ENCODE measurements around the gene NIT2. TPM values are rescaled to one million over a fixed set of nuclear protein-coding genes. Genes with fewer than 3 reads are reported as not detected.
A peak's percentile ranks its signal among the peaks of the same experiment; 100 is the strongest.

NIT2 gene
- polyA plus RNA-seq, 3 donors: 15.1 to 30.5 (median 24.6) TPM

GRCh38 chr3:100396967-100397366 is 62.4 kb downstream of the NIT2 start:
- Histone ChIP-seq H3K36me3 (replicated peaks in 1 of 2; ENCODE audit: control insufficient read depth in 1 of 2, insufficient read depth in 2 of 2, low read length in 2 of 2) (no peaks in the 10 kb centered on the region), H3K27me3 (ENCODE audit: control insufficient read depth in 2 of 2, insufficient read depth in 2 of 2, low read length in 2 of 2) (no peaks in the 10 kb centered on the region), H3K9me3 (replicated peaks in 1 of 2; ENCODE audit: control insufficient read depth in 1 of 2, insufficient read depth in 1 of 2, low read length in 2 of 2) (no peaks in the 10 kb centered on the region), H3K9ac (ENCODE audit: insufficient read depth, low read length, poor library complexity, severe bottlenecking) (no peak overlapping the region), H3K27ac (ENCODE audit: low read depth in 1 of 2, low read length in 2 of 2) (no peak overlapping the region), H3K4me3 (replicated peaks in 1 of 3; ENCODE audit: low read depth in 2 of 3, low read length in 3 of 3) (no peak overlapping the region), H3K79me2 (ENCODE audit: insufficient read depth, low read length) (peaks cover 88% of the 10 kb centered on the region), H3K4me2 (replicated peaks; ENCODE audit: extremely low read depth, low read length, poor library complexity, severe bottlenecking) (no peak overlapping the region), H2AFZ (ENCODE audit: insufficient read depth, low read depth, low read length, poor library complexity, severe bottlenecking) (no peak overlapping the region), H4K20me1 (ENCODE audit: insufficient read depth, low read length) (peaks cover 53% of the 10 kb centered on the region), H3K4me1 (ENCODE audit: control insufficient read depth in 1 of 2, insufficient read depth in 2 of 2, low read length in 2 of 2) (peaks cover 17 to 24% of the 10 kb centered on the region in 2 donors)
- Mint-ChIP-seq H3K4me1 (peaks cover 31% of the 10 kb centered on the region), H3K36me3 (peaks cover 3 to 23% of the 10 kb centered on the region in 2 donors), H3K4me3 (no peak overlapping the region), H3K27me3 (ENCODE audit: low read depth in 3 of 3) (peaks cover 0 to 2% (median 0%) of the 10 kb centered on the region in 3 donors), H3K27ac (no peak overlapping the region), H3K9me3 (peaks cover 0 to 3% (median 0%) of the 10 kb centered on the region in 7 donors)
- intact Hi-C loops (cut with micrococcal nuclease): no loop called here
- DNase-seq: no peak
- no peak for TF ChIP-seq CTCF (IDR thresholded peaks at IDR 0.05)
- WGBS (ENCODE audit: insufficient coverage): no CpG with 5 or more reads among the region's 2 CpGs

- Histone ChIP-seq H3K4me3 (replicated peaks in 1 of 3; ENCODE audit: low read depth in 2 of 3, low read length in 3 of 3) (peak overlapping the region in 2 of 3 experiments; percentile 86 to 96), H3K27ac (ENCODE audit: low read depth in 1 of 2, low read length in 2 of 2) (peak overlapping the region in 1 of 2 donors; percentile 86), H3K9me3 (replicated peaks in 1 of 2; ENCODE audit: control insufficient read depth in 1 of 2, insufficient read depth in 1 of 2, low read length in 2 of 2) (no peaks in the 10 kb centered on the region), H2AFZ (ENCODE audit: insufficient read depth, low read depth, low read length, poor library complexity, severe bottlenecking) (no peak overlapping the region), H3K4me2 (replicated peaks; ENCODE audit: extremely low read depth, low read length, poor library complexity, severe bottlenecking) (peak overlapping the region; percentile 92), H3K36me3 (replicated peaks in 1 of 2; ENCODE audit: control insufficient read depth in 1 of 2, insufficient read depth in 2 of 2, low read length in 2 of 2) (no peaks in the 10 kb centered on the region), H3K4me1 (ENCODE audit: control insufficient read depth in 1 of 2, insufficient read depth in 2 of 2, low read length in 2 of 2) (peaks cover 25 to 29% of the 10 kb centered on the region in 2 donors), H4K20me1 (ENCODE audit: insufficient read depth, low read length) (peaks cover 31% of the 10 kb centered on the region), H3K27me3 (ENCODE audit: control insufficient read depth in 2 of 2, insufficient read depth in 2 of 2, low read length in 2 of 2) (no peaks in the 10 kb centered on the region), H3K9ac (ENCODE audit: insufficient read depth, low read length, poor library complexity, severe bottlenecking) (peak overlapping the region; percentile 92), H3K79me2 (ENCODE audit: insufficient read depth, low read length) (peaks cover 72% of the 10 kb centered on the region)
- Mint-ChIP-seq H3K4me3 (peak overlapping the region; percentile 89 to 99), H3K4me1 (peaks cover 45% of the 10 kb centered on the region), H3K27ac (peak overlapping the region in 4 of 7 donors; percentile 32 to 94 (median 84)), H3K36me3 (peaks cover 2 to 16% of the 10 kb centered on the region in 2 donors), H3K27me3 (ENCODE audit: low read depth in 3 of 3) (peaks cover 0 to 2% (median 0%) of the 10 kb centered on the region in 3 donors), H3K9me3 (peaks cover 0 to 3% (median 0%) of the 10 kb centered on the region in 7 donors)
- intact Hi-C loops (cut with micrococcal nuclease): loop anchor here (5.0 kb wide), 2 partner anchors 137 to 313 kb away; partner anchors contain the start of gene TBC1D23 (in 1 of the 2)
- TF ChIP-seq CTCF (IDR thresholded peaks at IDR 0.05): no peak
- WGBS (ENCODE audit: insufficient coverage): 84% methylated on average over 5 of the region's 9 CpGs
- no peak for DNase-seq
Observed at GRCh38 chr3:100399341-100400071, 64.9 kb downstream of the NIT2 start.
